Amygdala (tissue), 56 donors: ENCODE measurements around the gene GPHA2.
"Not testable (repeated sequence)": the region's sequence is repeated elsewhere in the genome, so short reads cannot be mapped to it uniquely, and the experiment has no call there.

Experiments
- DNase-seq, 56 donors: peaks; one replicate each; lab custom pipeline; 2025; lab: John Stamatoyannopoulos, UW

Gene GPHA2

GRCh38 chr11:64935359-64936081 lies at the start of gene GPHA2:
GPHA2 (minus strand) TSS chr11:64935893; CDS start chr11:64935460, 433 bp downstream.
- DNase-seq, result no peak

GRCh38 chr11:64983339-64983738 lies 47.6 kb upstream of the GPHA2 start:
- DNase-seq, result not testable (repeated sequence)

- DNase-seq, result no peak
These were observed 41.0 kb upstream of the GPHA2 start for GRCh38 chr11:64976651-64977050.

- no peak for DNase-seq
These were observed 38.4 kb upstream of the GPHA2 start for GRCh38 chr11:64974124-64974523.

- peak in 44 of 56 donors; percentile 6 to 75 (median 38) for DNase-seq
These were observed 35.9 kb upstream of the GPHA2 start, which contains the start of gene MAJIN for GRCh38 chr11:64971421-64972233. MAJIN (minus strand) TSS chr11:64972108; CDS start chr11:64959405, 12,703 bp downstream.

- DNase-seq, result no peak
These were observed 35.0 kb upstream of the GPHA2 start for GRCh38 chr11:64970731-64971151.

GRCh38 chr11:64969209-64969608 lies 33.5 kb upstream of the GPHA2 start:
- DNase-seq, result no peak

- no peak for DNase-seq
These were observed 31.7 kb upstream of the GPHA2 start for GRCh38 chr11:64967375-64967774.

- no peak for DNase-seq
These were observed 27.5 kb upstream of the GPHA2 start for GRCh38 chr11:64963072-64963631.

- DNase-seq, result no peak
These were observed 25.0 kb upstream of the GPHA2 start for GRCh38 chr11:64960719-64961118.

- DNase-seq, result no peak
These were observed 23.8 kb upstream of the GPHA2 start for GRCh38 chr11:64959498-64959897.

GRCh38 chr11:64954201-64954600 lies 18.5 kb upstream of the GPHA2 start:
- DNase-seq, result no peak

GRCh38 chr11:64951529-64951928 lies 15.8 kb upstream of the GPHA2 start:
- no peak for DNase-seq

GRCh38 chr11:64947208-64947814 lies 11.6 kb upstream of the GPHA2 start:
- no peak for DNase-seq

- no peak for DNase-seq
These were observed 846 bp upstream of the GPHA2 start for GRCh38 chr11:64936539-64936938.

GRCh38 chr11:64934682-64935358 lies 873 bp downstream of the GPHA2 start:
- no peak for DNase-seq

- no peak for DNase-seq
These were observed 1.6 kb downstream of the GPHA2 start for GRCh38 chr11:64933935-64934681.

- no peak for DNase-seq
These were observed 2.3 kb downstream of the GPHA2 start for GRCh38 chr11:64933213-64933934.

- DNase-seq, result no peak
These were observed 3.4 kb downstream of the GPHA2 start for GRCh38 chr11:64932324-64932723.
